ENCODE measurements around the gene RNF145.

Gene RNF145

DNA sequence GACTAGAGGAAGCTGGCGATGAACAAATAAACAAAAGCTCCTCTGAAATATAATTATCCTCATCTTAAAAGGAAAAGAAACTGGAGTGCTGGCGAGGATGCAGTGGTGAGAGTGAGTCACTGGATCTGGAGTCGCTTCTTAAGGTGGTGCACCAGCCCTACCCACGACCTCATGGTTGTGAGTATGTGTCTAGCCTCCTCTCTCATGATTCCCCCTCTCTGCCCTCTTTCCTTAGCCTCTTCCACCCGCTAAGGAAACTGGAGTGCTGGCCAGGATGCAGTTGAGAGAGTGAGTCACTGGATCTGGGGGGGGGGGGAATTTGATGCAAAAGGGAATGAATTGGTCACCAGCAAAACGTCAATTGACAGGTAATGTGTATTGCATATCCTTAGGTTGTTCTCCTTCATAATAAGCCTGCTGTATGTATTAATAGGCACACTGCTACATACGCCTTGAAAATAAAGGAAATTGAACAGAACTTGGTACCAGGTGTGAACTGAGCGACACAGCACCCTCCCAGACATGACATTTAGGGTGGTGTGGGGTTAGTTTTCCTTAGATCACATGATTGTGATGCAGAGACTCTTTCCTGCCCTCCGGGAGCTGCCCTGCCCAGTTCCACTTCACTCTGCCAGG, 73.3 kb downstream of the RNF145 start:
- DNase-seq (ENCODE audit: low read depth): peak; percentile 30
- TF ChIP-seq, protein P1, sequence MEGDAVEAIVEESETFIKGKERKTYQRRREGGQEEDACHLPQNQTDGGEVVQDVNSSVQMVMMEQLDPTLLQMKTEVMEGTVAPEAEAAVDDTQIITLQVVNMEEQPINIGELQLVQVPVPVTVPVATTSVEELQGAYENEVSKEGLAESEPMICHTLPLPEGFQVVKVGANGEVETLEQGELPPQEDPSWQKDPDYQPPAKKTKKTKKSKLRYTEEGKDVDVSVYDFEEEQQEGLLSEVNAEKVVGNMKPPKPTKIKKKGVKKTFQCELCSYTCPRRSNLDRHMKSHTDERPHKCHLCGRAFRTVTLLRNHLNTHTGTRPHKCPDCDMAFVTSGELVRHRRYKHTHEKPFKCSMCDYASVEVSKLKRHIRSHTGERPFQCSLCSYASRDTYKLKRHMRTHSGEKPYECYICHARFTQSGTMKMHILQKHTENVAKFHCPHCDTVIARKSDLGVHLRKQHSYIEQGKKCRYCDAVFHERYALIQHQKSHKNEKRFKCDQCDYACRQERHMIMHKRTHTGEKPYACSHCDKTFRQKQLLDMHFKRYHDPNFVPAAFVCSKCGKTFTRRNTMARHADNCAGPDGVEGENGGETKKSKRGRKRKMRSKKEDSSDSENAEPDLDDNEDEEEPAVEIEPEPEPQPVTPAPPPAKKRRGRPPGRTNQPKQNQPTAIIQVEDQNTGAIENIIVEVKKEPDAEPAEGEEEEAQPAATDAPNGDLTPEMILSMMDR (IDR thresholded peaks at IDR 0.05; ENCODE audit: low read length, missing control alignments): no peak
- no peak overlapping the region for H3K4me3 ChIP-seq (replicated peaks; ENCODE audit: low read depth, low read length)

DNA sequence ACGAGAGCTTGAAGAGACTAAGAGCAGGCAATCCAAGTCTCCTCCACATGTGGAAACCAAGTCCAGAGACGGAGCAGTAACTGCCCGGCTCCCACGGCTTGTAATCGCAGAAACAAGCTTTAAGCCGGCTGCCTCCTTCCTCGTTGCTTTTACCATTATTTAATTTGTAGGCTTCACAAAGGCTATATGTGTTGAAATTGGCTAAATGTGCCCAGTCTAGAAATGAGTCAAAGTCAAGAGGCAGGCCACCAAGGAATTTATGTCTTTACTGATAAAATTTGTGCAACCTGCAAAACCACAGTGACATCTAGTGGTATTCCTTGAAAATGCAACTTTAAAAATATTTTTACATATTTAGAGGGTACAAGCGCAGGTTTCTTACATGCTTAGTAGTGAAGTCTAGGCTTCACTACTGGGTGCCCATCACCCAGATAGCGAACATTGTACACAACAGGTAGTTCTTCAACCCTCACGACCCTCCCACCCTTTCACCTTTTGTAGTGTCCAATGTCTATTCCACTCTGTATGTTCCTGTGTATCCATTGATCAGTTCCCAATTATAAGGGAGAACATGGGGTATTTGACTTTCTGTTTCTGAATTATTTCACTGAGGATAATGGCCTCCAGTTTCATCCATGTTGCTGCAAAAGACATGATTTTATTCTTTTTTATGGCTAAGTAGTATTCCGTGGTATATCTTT, 76.2 kb downstream of the RNF145 start:
- no peak overlapping the region for H3K4me3 ChIP-seq (replicated peaks; ENCODE audit: low read depth, low read length)
- TF ChIP-seq, protein P1 (IDR thresholded peaks at IDR 0.05; ENCODE audit: low read length, missing control alignments): peak; percentile 69
- DNase-seq (ENCODE audit: low read depth): peak; percentile 89

DNA sequence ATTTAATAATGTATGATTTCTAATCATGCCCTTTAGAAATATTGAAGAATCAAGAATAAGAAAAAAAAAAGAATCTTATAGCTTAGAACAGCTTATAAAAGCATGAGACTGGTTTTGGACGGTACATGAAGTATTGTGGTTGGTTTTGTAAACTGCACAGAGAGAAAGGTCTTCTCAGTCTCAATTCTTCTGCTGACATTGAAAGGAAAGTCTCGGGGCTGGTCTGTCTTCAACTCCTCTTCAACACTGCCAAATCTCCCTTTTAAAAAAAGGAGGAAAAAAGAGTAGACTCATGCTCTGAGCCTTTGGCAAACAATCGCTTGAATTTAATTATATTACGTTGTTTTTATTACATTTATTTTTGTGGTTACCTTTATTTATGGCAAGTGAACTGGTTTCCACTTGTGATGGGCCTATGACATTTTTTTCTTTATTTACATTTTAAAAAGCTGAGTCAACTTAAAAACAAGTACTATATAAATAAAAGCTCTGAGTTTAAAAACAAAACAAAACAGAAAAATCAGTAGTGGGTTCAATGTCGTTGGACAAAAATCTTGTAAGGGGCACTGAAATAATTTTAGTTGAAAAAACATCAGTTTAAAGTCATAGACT, 76.8 kb downstream of the RNF145 start:
- no peak overlapping the region for H3K4me3 ChIP-seq (replicated peaks; ENCODE audit: low read depth, low read length)
- no peak for DNase-seq (ENCODE audit: low read depth)
- TF ChIP-seq, protein P1 (IDR thresholded peaks at IDR 0.05; ENCODE audit: low read length, missing control alignments): no peak

DNA sequence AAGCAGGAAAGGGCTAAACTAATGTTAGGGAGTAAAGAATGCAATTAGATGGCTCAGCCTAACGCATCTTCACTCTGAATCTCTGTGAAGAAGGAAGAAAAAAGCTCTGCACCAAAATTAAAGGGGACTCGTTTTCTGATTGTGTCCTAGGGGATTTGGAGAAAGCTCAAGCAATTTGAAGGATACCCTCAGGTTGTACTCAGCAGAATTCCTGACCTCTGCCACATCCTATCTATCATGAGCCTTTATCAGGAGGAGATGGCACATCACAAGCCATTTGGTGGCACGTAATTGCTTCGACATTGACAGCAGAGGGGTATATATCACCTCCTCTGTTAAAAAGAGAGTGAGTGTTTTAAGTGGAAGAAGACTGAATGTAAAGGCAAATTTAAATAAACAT, 77.4 kb downstream of the RNF145 start:
- H3K4me3 ChIP-seq (replicated peaks; ENCODE audit: low read depth, low read length): no peak overlapping the region
- no peak for DNase-seq (ENCODE audit: low read depth)
- TF ChIP-seq, protein P1 (IDR thresholded peaks at IDR 0.05; ENCODE audit: low read length, missing control alignments): no peak

DNA sequence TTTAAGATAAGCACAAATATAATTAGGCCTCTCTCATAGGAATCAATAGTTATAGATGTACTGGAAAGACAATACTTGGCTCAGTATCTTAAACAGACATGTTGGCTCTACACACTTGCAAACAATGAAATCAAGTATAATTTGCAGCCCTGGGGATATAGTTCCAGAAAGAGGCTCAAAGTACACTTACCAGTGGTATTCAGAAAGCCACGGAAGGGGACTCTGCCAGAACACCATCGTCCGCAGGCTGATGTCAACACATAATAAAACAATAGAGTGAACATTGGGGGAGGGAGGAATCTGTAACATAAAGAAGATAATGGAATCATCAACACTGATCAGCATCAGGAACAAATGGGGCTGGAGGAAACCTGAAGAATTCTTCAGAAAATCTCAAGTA, 78.5 kb downstream of the RNF145 start:
- H3K4me3 ChIP-seq (replicated peaks; ENCODE audit: low read depth, low read length): no peak overlapping the region
- TF ChIP-seq, protein P1 (IDR thresholded peaks at IDR 0.05; ENCODE audit: low read length, missing control alignments): no peak

DNA sequence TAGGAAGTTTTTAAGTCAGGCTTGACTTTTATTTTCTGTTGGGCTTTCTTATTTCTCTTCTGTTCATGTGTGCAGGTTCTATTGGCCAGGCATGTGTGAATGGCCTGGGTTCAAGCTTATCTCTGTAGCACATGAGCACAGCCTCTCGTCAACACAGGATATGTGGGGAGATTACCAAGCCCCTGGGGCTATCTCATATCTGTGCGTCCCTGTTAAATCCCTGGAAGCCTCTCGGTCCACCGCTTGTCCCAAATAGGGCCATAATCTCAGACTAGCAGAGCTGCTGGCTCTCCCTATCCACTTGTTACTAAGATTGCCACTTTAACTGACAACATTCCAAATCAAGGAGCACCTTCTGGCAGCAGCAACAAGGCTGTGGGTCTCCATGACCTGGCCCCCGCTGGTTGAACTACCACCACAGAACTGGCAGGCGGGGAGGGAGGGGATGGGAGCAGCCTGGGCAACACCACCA, 81.2 kb downstream of the RNF145 start:
- TF ChIP-seq, protein P1 (IDR thresholded peaks at IDR 0.05; ENCODE audit: low read length, missing control alignments): no peak
- no peak for DNase-seq (ENCODE audit: low read depth)
- no peak overlapping the region for H3K4me3 ChIP-seq (replicated peaks; ENCODE audit: low read depth, low read length)

More for the DNA sequence above, 78.5 kb downstream of the RNF145 start:
- no peak for DNase-seq (ENCODE audit: low read depth)

Data from fibroblast of pulmonary artery (primary cell).